Nucleus accumbens (tissue), 56 donors: ENCODE data around the gene PTEN.
A peak's percentile ranks its signal among the peaks of the same experiment; 100 is the strongest.

ENCODE experiments used
- DNase-seq, 56 donors: peaks; one replicate each; lab custom pipeline; 2025; lab: John Stamatoyannopoulos, UW

The PTEN gene

GRCh38 chr10:87960230-87960629 lies 96.8 kb downstream of the PTEN start:
- no peak for DNase-seq

- DNase-seq, result no peak
These were observed 97.9 kb downstream of the PTEN start for GRCh38 chr10:87961314-87961713.

GRCh38 chr10:87966459-87966858 lies 103.0 kb downstream of the PTEN start:
- no peak for DNase-seq

- DNase-seq, result no peak
These were observed 110.2 kb downstream of the PTEN start for GRCh38 chr10:87973635-87974034.

- no peak for DNase-seq
These were observed 110.7 kb downstream of the PTEN start for GRCh38 chr10:87974130-87974529.

DNA sequence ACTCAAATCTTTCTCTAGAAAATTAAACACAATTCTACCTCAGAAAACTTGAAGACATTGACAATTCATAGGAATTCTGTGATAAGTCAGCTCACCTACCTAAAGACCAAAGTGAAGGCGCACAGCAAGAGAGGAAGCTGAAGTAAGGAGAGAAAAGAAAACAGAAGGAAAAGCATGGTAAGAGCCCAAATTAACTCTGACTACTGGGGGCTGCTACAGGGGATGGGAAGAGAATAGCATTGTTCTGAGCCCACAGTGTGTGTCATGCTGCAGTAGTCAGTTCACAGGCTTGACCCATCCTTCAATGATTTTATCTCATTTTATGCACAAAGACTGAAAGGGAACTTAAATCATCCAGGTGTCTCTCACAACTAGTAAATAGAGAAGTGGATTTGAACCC lies 111.3 kb downstream of the PTEN start:
- DNase-seq, result no peak

DNA sequence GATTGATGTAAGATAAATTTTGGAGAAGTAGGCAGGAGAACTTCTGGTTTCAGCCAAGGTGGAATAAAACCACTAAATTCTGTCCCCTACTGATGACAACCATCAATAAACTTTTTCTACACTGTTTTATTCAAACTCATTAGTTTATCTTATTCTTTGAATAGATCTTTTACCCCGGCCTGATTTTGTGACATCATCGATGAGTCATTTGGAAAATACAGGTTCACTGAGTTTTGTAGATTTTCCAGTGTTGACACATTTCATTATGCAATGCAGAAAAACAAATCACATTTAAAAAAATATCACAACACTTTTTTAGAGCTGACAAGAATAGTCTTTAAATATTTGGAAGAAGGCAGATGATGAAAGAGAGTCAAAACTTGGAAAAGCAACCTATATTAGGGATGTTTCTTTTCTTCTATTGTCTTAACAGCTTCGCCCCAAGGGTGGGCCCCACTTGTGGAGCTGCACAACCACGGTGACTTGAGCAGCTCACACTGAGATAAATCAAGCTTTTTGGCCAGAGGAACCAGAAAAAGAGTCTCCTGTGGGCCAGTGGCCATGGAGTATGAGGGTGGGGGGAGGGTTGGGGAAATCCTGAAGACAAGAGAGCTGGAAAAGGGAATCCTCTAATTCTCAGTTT lies 112.8 kb downstream of the PTEN start:
- DNase-seq, result no peak

- no peak for DNase-seq
These were observed 114.7 kb downstream of the PTEN start for GRCh38 chr10:87978166-87978565.

- DNase-seq, result no peak
These were observed 116.4 kb downstream of the PTEN start for GRCh38 chr10:87979847-87980246.

- no peak for DNase-seq
These were observed 120.3 kb downstream of the PTEN start for GRCh38 chr10:87983716-87984115.

DNA sequence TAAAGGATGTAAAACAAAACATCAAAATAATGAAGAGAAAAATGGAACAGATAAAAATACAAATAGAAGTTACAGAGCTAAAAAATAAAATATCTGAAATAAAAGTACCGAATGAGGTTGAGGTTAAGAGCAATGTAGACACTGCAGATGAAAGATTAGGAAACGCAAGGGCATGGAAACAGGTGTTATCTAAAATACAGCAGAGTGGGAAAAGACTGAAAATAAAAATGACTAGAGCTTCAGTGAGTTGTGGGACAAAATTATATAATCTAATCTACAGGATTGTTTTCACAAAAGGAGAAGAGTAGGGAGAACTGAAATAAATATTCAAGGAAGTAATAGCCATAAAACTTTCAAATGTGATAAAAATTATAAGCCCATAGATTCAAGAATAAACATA lies 123.8 kb downstream of the PTEN start:
- DNase-seq, result no peak

DNA sequence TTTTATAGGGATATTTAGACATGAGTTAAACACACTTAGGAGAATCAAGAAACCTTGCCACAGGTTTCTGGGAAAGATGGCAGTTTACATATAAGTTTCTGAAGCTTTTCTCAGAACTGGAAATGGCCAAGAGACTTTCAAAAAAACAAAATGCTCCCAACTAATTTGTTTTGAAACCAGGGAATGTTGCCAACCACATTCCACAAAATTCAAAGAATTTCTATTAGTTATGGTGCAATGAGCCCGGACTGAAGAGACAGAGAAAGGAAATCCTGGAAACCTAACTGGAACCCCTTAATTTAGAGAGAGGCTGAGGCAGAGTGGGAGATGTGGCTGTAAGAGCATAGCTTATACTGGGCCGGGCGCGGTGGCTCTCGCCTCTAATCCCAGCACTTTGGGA lies 128.5 kb downstream of the PTEN start:
- DNase-seq, result no peak

- no peak for DNase-seq
These were observed 141.0 kb downstream of the PTEN start for GRCh38 chr10:88004451-88004850.

DNA sequence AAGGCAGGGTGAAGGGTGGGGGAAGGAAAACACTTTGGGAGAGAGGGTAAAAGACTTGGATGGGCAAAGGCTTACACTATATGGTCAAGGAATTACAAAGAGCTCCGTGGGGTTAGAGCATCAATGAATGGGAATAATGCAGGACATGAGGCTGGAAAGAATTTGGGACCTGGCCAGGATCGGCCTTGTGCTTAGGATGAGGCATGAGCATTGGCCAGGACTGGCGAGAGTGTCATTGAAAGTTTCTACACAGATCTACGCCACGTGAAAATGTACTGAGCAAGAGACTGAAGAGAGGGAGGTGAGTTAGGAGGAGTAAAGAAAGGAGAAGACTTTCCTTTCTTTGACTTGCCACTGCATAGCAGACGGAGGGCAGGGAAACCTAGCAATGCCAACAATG lies 142.8 kb downstream of the PTEN start:
- DNase-seq, result no peak

GRCh38 chr10:88008866-88009470 lies 145.5 kb downstream of the PTEN start:
- DNase-seq, result no peak

- DNase-seq, result peak in 2 of 56 donors; percentile 7 to 20
These were observed 149.2 kb downstream of the PTEN start for GRCh38 chr10:88012641-88013040.

- DNase-seq, result no peak
These were observed 154.4 kb downstream of the PTEN start for GRCh38 chr10:88017781-88018180.

DNA sequence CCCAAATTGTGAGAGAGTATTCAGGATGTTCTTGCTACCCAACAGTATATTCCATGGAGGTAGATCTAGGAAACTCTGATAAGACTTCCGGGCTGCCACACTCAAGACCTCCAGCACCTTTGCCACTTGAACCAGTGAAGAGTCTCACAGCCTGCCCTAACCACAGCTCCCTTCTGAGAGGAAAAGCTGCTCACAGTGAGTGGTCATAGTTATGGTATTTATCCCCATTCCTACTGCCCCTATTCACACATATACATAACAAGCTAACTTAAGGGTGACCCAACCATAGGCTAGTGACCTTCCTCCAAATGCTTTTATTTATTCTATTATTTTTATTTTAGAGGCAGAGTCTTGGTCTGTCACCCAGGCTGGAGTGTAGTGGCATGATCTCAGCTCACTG lies 156.3 kb downstream of the PTEN start:
- no peak for DNase-seq
